HG03571 (cell line): ENCODE measurements around the gene MMADHC.

Source experiments
- ATAC-seq: cut with Tn5 transposase; IDR thresholded peaks from one replicate; pipeline ENCODE4 v1.9.1; 2021; ENCODE audit not compliant: unreplicated experiment

The MMADHC gene

GRCh38 chr2:149587220-149587949, at the start of gene MMADHC:
Gene MMADHC (minus strand): TSS chr2:149587775. CDS start chr2:149587097, 678 bp downstream.
- ATAC-seq = peak; percentile 99

GRCh38 chr2:149634103-149634502, 46.5 kb upstream of the MMADHC start:
- no peak for ATAC-seq

GRCh38 chr2:149630445-149630844, 42.9 kb upstream of the MMADHC start:
- ATAC-seq = no peak

- no peak for ATAC-seq
Observed at GRCh38 chr2:149629026-149629425, 41.5 kb upstream of the MMADHC start.

- ATAC-seq = no peak
Observed at GRCh38 chr2:149627111-149627801, 39.7 kb upstream of the MMADHC start.

GRCh38 chr2:149625671-149626070, 38.1 kb upstream of the MMADHC start:
- ATAC-seq = no peak

- no peak for ATAC-seq
Observed at GRCh38 chr2:149625271-149625670, 37.7 kb upstream of the MMADHC start.

GRCh38 chr2:149622343-149622742, 34.8 kb upstream of the MMADHC start:
- ATAC-seq = no peak

- ATAC-seq = no peak
Observed at GRCh38 chr2:149617476-149617875, 29.9 kb upstream of the MMADHC start.

- ATAC-seq = no peak
Observed at GRCh38 chr2:149616681-149617456, 29.3 kb upstream of the MMADHC start.

- ATAC-seq = no peak
Observed at GRCh38 chr2:149613704-149614103, 26.1 kb upstream of the MMADHC start.

- ATAC-seq = no peak
Observed at GRCh38 chr2:149612122-149612521, 24.5 kb upstream of the MMADHC start.

- ATAC-seq = no peak
Observed at GRCh38 chr2:149611100-149611820, 23.7 kb upstream of the MMADHC start.

GRCh38 chr2:149606251-149606811, 18.8 kb upstream of the MMADHC start:
- ATAC-seq = no peak

GRCh38 chr2:149603248-149603647, 15.7 kb upstream of the MMADHC start:
- no peak for ATAC-seq

- ATAC-seq = no peak
Observed at GRCh38 chr2:149601141-149601796, 13.7 kb upstream of the MMADHC start.

- peak; percentile 95 for ATAC-seq
Observed at GRCh38 chr2:149597668-149598326, 10.2 kb upstream of the MMADHC start.

GRCh38 chr2:149597050-149597667, 9.6 kb upstream of the MMADHC start:
- peak; percentile 7 for ATAC-seq

GRCh38 chr2:149596471-149596870, 8.9 kb upstream of the MMADHC start:
- ATAC-seq = no peak
